Hematopoietic multipotent progenitor cell (in vitro differentiated cells): ENCODE results near the gene SPINK2. TPM values are rescaled to one million over a fixed set of nuclear protein-coding genes. Genes with fewer than 3 reads are reported as not detected.

Experiments
- small RNA-seq: library from RNA; depleted of rRNA; stranded (forward); fragments of <200 nt; gene quantifications from one replicate; pipeline ENCODE3, GENCODE V24; 2012
- total RNA-seq: library from RNA; depleted of rRNA; stranded (reverse); fragments of >200 nt; gene quantifications from one replicate; pipeline ENCODE4 v1.2.3, GENCODE V29; 2012

SPINK2 gene
- total RNA-seq, 1 donor, result 209 TPM

Small RNA genes within 50 kb of the gene (small RNA-seq; reads per million reads assigned to genes)
- gene RF00017 (not detected), gene RF00019 (not detected), gene RN7SL357P (not detected), gene RN7SL492P (not detected)

Other genes starting within 250 kb of the SPINK2 start
- gene HOPX, start 140.4 kb downstream of the SPINK2 start, total RNA-seq, result 134 TPM
- 40.7 TPM for gene REST, start 86.2 kb upstream of the SPINK2 start, total RNA-seq
- gene NOA1, start 155.9 kb upstream of the SPINK2 start, total RNA-seq, result 46.3 TPM
- 41.2 TPM for gene POLR2B, start 157.2 kb upstream of the SPINK2 start, total RNA-seq